Vagina (tissue), 2 donors: ENCODE results near the gene NEB. TPM values are rescaled to one million over a fixed set of nuclear protein-coding genes. Genes with fewer than 3 reads are reported as not detected.

Experiments used
- DNase-seq, 2 donors: peaks; one replicate each; pipeline ENCODE4 v3.0.0-alpha.2; 2017; ENCODE audit errors: extremely low spot score in 2 of 2
- H3K27ac ChIP-seq: fragments of 200-600 bp; sonication (generic); one replicate; pipeline ENCODE4 v1.5.1; 2019
- H3K27me3 ChIP-seq: fragments of 200-600 bp; sonication (generic); one replicate; pipeline ENCODE4 v1.5.1; 2019
- H3K36me3 ChIP-seq, 2 donors: fragments of 200-600 bp; sonication (generic); one replicate each; pipeline ENCODE4 v1.5.1; 2017 to 2019
- H3K4me1 ChIP-seq: fragments of 200-600 bp; sonication (generic); one replicate; pipeline ENCODE4 v1.5.1; 2019
- H3K4me3 ChIP-seq, 2 donors: fragments of 200-600 bp; sonication (generic); 1 replicate in 1 of 2; 2 replicates in 1 of 2; pipeline ENCODE4 v1.5.1; 2016 to 2019
- H3K9me3 ChIP-seq: fragments of 200-600 bp; sonication (generic); one replicate; pipeline ENCODE4 v1.5.1; 2019
- CTCF ChIP-seq, 3 experiments: fragments of 450-650 bp in 2 of 3; fragments of 200-600 bp in 1 of 3; sonication (generic) in 1 of 3; IDR thresholded peaks; one replicate each; pipeline ENCODE4 v1.5.1; 2017 to 2019; ENCODE audit warnings: antibody characterized with exemption in 3 of 3, mild to moderate bottlenecking in 2 of 3, moderate library complexity in 2 of 3
- POLR2A ChIP-seq, 2 donors: fragments of 450-650 bp; IDR thresholded peaks; one replicate each; pipeline ENCODE4 v1.6.1; 2017; ENCODE audit warnings: antibody characterized with exemption in 2 of 2, mild to moderate bottlenecking in 2 of 2, moderate library complexity in 2 of 2
- POLR2AphosphoS5 ChIP-seq, 2 donors: sonication (generic); formaldehyde crosslinking; IDR thresholded peaks; one replicate each; pipeline ENCODE4 v1.9.0; 2017; ENCODE audit warnings: antibody characterized with exemption in 2 of 2, mild to moderate bottlenecking in 2 of 2, low read depth in 1 of 2; ENCODE audit not compliant: insufficient read depth in 1 of 2
- intact Hi-C: fragments of 100-400 bp; cut with DNase I; formaldehyde crosslinking; loops from one replicate; pipeline ENCODE4 v1.15.1; 2023
- total RNA-seq: library from RNA; depleted of rRNA; stranded (reverse); fragments of >200 nt; gene quantifications from one replicate; pipeline ENCODE4 v1.2.3, GENCODE V29; 2016

NEB gene
- total RNA-seq, 1 donor from 2014 or later = 0.98 TPM

- Histone ChIP-seq H3K27me3 (no peaks in the 10 kb centered on the region), H3K4me1 (no peaks in the 10 kb centered on the region), H3K9me3 (no peaks in the 10 kb centered on the region), H3K27ac (no peak overlapping the region), H3K36me3 (peaks cover 0 to 2% of the 10 kb centered on the region in 2 donors), H3K4me3 (no peak overlapping the region)
- TF ChIP-seq POLR2AphosphoS5 (IDR thresholded peaks at IDR 0.05; ENCODE audit: insufficient read depth in 1 of 2, low read depth in 1 of 2) = no peak
- no peak for TF ChIP-seq CTCF (IDR thresholded peaks at IDR 0.05)
- no peak for TF ChIP-seq POLR2A (IDR thresholded peaks at IDR 0.05)
- intact Hi-C loops = no loop called here
- no peak for DNase-seq
These were observed 252.5 kb downstream of the NEB start for GRCh38 chr2:151481744-151482143.

- intact Hi-C loops = no loop called here
- no peak for DNase-seq
- H3K4me3 ChIP-seq = no peak overlapping the region
- H3K27ac ChIP-seq = no peak overlapping the region
- no peaks in the 10 kb centered on the region for H3K4me1 ChIP-seq
- H3K27me3 ChIP-seq = no peaks in the 10 kb centered on the region
- H3K36me3 ChIP-seq = peaks cover 0 to 25% of the 10 kb centered on the region in 2 donors
- no peaks in the 10 kb centered on the region for H3K9me3 ChIP-seq
- TF ChIP-seq POLR2A (IDR thresholded peaks at IDR 0.05) = no peak
- no peak for TF ChIP-seq CTCF (IDR thresholded peaks at IDR 0.05)
- no peak for TF ChIP-seq POLR2AphosphoS5 (IDR thresholded peaks at IDR 0.05; ENCODE audit: insufficient read depth in 1 of 2, low read depth in 1 of 2)
These were observed 256.3 kb downstream of the NEB start for GRCh38 chr2:151478011-151478410.

- TF ChIP-seq POLR2A (IDR thresholded peaks at IDR 0.05) = no peak
- TF ChIP-seq POLR2AphosphoS5 (IDR thresholded peaks at IDR 0.05; ENCODE audit: insufficient read depth in 1 of 2, low read depth in 1 of 2) = no peak
- TF ChIP-seq CTCF (IDR thresholded peaks at IDR 0.05) = no peak
These were observed 258.0 kb downstream of the NEB start for GRCh38 chr2:151476287-151476686.

GRCh38 chr2:151475071-151475470 lies 259.2 kb downstream of the NEB start:
- intact Hi-C loops = no loop called here
- TF ChIP-seq POLR2AphosphoS5 (IDR thresholded peaks at IDR 0.05; ENCODE audit: insufficient read depth in 1 of 2, low read depth in 1 of 2) (no peak), POLR2A (IDR thresholded peaks at IDR 0.05) (no peak), CTCF (IDR thresholded peaks at IDR 0.05) (no peak)
- Histone ChIP-seq H3K9me3 (no peaks in the 10 kb centered on the region), H3K36me3 (peaks cover 0 to 43% of the 10 kb centered on the region in 2 donors), H3K4me3 (no peak overlapping the region), H3K4me1 (no peaks in the 10 kb centered on the region), H3K27ac (no peak overlapping the region), H3K27me3 (no peaks in the 10 kb centered on the region)
- no peak for DNase-seq

More at GRCh38 chr2:151476287-151476686, 258.0 kb downstream of the NEB start:
- Histone ChIP-seq H3K27ac (no peak overlapping the region), H3K4me3 (no peak overlapping the region), H3K36me3 (peaks cover 0 to 31% of the 10 kb centered on the region in 2 donors), H3K4me1 (no peaks in the 10 kb centered on the region), H3K27me3 (no peaks in the 10 kb centered on the region), H3K9me3 (no peaks in the 10 kb centered on the region)
- no peak for DNase-seq
- intact Hi-C loops = no loop called here

GRCh38 chr2:151472966-151473365 lies 261.3 kb downstream of the NEB start:
- intact Hi-C loops = no loop called here
- Histone ChIP-seq H3K27me3 (no peaks in the 10 kb centered on the region), H3K27ac (no peak overlapping the region), H3K4me1 (no peaks in the 10 kb centered on the region), H3K36me3 (peaks cover 0 to 63% of the 10 kb centered on the region in 2 donors), H3K4me3 (no peak overlapping the region), H3K9me3 (no peaks in the 10 kb centered on the region)
- no peak for DNase-seq
- TF ChIP-seq POLR2A (IDR thresholded peaks at IDR 0.05) (no peak), POLR2AphosphoS5 (IDR thresholded peaks at IDR 0.05; ENCODE audit: insufficient read depth in 1 of 2, low read depth in 1 of 2) (no peak), CTCF (IDR thresholded peaks at IDR 0.05) (no peak)
